AML-193 (cell line): ENCODE measurements around the gene DOCK4.
A peak's percentile ranks its signal among the peaks of the same experiment; 100 is the strongest.
"Not testable (repeated sequence)": the region's sequence is repeated elsewhere in the genome, so short reads cannot be mapped to it uniquely, and the experiment has no call there.

ENCODE experiments used
- DNase-seq, 2 experiments: peaks; one replicate each; lab custom pipeline; 2025; lab: John Stamatoyannopoulos, UW

DOCK4 gene

DNA sequence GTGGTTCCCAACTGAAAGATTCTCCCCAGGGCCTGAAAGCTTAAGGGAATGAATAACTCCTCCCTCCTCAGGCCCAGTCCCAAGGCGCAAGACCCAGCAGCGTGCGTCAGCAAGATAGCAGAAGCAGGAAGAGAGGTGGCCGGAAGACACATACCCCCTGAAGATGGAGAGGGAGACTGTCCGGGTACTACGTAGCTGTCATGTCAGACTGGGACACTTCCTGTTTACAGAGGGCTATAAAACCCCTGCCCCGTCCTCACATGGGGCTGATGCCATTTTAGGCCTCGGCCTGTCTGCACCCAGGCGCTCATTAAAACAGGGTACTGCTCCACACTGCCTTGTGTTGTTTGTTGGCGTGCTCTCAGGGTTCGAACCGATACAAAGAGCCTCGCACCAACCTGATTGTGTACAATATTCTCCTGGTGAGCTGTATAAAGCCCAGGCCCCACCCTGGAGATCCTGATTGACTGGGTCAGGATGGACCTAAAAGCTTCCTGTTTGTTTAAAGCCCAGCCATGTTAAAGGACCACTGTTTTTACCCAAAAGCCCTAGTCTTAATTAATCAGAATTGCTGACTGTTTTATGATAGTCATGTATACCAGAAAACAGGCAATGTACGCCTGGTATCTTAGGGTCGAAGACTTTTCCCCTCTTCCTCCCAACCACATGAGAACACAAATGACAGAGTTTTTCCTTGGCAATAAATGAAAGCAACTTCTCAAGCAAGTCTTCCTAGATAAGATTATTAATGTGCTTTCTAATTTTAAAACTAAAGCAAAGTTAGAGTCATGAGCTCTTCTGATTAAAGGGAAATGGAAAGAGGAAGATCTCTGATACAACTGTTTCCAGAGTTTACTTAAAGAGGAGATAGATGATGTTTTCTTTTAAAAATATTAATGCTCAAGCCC is 251.5 kb downstream of the DOCK4 start:
- DNase-seq, result no peak

- no peak for DNase-seq
These were observed 252.1 kb downstream of the DOCK4 start for GRCh38 chr7:111954056-111954455.

DNA sequence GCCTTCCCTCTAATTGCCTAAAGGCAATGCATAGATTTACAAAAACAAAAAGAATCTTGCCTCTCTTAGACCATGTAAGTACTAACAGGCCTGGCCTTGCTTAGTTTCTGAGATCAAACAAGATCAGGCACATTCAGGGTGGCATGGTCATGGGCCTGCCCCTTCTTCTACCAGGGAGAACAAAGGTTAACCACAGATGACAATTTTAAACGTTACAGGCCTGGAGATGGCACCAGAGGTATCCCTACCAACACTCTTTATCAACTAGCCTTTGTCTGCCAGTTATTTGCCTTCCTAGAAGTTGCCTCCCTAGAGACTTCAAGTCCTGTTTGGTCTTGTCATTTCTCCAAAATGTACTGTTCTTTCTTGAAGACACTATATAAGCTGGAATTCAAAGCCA is 252.6 kb downstream of the DOCK4 start:
- peak; percentile 49 to 51 for DNase-seq

DNA sequence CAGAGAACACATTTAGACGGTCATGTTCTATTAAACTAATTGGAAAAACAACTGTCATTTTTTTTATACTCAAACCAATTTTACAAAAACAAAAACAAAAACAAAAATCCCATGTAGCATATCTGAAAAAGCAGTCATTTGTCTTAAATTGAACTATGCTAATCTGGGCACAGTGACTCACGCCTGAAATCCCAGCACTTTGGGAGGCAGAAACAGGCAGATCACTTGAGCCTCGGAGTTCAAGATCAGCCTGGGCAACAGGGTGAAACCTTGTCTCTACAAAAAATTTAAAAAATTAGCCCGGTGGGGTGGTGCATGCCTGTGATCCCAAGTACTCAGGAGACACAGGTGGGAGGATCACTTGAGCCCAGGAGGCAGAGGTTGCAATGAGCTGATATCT is 253.4 kb downstream of the DOCK4 start:
- DNase-seq, result no peak

DNA sequence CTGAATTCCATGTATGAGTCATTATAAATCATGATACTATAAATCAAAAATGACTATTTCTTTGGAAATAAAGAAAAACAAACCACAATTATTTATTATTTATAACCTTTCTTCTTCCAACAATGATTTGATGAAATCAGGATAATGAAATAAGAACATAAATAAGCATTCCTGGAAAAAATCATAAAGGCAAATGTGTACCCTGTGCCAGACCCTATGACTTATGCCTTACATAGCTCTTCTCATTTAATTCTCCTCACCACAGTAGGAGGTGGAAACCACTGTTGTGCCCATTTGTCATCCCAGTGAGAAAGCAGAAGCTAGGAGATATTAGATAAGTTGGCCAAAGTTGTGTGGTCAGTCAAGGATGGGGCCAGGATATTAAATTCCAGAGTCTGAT is 255.1 kb downstream of the DOCK4 start:
- DNase-seq, result no peak

DNA sequence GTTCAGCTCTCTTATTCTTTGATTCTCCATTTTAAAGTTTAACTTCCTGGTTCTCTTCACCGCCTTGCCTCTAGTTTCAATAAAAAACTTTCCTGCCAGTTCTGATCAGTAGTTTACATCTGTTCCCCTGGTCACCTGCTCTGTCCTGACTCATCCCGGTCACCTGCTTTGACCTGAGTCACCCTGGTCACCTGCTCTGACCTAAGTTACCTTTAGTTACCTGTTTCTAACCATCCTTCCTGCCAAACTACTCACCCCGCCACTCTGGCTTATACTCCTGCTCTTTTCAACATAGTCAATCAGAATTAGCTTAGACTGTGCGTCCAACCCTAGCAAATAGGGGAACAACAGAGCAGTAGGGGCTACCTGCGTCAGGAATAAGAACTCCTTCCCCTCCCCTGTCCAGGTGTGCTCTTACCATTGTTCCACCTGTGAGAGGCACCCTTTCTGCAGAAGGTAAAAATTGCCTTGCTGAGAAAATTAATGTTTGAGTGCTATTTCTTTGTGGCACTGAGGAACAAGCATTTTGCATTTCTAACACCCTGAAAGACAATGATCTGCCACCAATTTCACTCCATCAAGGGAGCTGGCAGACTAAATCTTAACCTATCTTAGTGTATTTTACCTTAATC is 263.6 kb downstream of the DOCK4 start:
- no peak for DNase-seq

DNA sequence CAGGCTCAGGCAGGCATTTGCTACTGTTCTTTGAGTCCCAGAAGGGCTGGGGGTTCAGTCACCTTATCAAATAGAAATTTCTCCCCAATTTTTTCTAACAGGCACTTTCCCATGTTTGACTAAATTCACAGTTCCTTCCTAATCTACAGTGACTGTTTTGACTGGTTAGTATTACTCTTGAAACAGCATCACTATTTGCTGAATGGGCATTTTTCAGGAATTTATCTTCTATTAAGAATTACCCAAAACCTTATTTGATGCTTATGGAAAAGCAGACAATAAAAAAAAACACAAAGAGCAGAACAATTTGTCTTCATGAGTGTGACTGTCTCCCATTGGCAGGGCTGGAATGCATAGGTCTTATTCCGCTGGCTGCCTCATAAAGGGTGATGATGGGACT is 269.0 kb downstream of the DOCK4 start:
- DNase-seq, result no peak

- no peak for DNase-seq
These were observed 272.6 kb downstream of the DOCK4 start for GRCh38 chr7:111933609-111934008.

- no peak for DNase-seq
These were observed 274.2 kb downstream of the DOCK4 start for GRCh38 chr7:111931958-111932357.

DNA sequence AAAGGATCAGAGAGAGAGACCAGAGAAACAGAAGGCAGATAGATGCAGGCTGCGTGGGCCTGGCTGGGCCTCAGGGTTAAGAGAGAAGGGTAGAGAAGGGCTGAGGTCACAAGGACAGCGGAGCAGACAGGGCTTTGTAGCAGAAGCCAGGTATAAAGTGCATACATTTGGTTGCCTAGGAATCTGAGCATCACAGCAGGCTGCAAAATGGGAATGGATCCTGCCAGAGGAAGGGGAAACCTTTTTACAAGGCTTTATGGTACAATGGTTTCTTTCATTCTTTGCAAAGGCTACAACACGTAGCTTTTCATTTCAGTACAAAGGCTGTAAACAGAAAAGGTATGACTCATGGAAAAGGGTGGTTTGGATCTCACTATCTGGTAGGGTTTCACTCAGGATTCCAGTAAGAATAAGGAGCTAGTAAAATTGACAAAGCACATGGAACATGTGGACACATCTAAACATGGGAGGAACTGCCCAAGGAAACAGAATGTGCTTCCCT is 275.1 kb downstream of the DOCK4 start:
- no peak for DNase-seq

DNA sequence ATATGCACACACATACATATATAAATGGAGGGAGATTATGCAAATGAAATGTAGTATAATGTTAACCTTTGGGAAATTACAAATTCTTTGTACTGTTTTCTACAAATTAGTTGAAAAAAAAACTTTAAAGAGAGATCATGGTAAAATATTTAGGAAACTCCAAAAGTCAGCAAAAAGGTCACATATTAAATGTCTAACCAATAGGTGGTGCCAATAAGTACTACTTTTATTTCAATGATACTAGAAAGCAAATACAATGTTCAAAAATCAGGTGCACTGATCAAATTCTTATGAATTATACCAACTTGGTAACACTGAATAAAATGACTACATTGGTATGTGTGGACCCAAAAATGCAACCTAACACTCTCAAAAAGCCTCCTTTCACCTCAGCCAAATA is 276.9 kb downstream of the DOCK4 start:
- DNase-seq, result peak in 1 of 2 experiments; percentile 6

- DNase-seq, result no peak
These were observed 278.7 kb downstream of the DOCK4 start for GRCh38 chr7:111927353-111928019.

DNA sequence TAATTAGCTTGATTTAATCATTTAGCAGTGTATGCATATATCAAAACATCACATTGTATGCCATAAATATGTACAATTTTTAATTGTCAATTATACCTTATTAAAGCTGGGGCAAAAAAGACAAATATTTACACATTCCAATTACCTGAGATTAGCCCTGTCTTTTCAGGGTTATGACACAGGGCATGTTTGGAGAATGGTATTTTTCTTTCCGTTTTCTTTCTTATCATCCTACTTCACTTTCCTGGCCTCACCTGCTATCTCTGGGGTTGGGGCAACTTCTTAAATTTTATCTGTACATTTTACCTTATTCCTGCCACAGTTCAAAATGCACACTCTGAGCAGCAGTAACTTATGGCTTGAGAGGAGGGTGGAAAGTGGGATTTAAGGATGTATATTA is 285.9 kb downstream of the DOCK4 start:
- DNase-seq, result no peak

- no peak for DNase-seq
These were observed 286.5 kb downstream of the DOCK4 start for GRCh38 chr7:111919631-111920179.

DNA sequence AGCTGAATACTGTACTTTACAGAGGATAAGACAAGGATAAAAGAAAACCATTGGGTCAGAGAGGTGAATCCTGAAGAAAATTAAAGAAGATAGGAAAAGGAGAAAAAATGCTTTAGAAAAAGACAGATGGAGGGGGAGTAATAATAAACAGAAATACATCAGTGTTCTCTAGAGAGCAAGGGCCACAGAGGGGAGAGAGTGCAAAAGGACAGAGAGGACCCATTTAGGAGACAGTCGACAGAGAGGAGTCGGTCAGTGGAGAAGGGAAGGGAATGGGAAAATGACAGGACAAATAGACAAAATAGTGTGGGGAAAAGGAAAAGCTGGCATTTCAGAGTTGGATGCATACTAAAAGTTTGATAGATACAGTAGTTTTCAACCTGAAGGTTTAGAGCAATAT is 287.0 kb downstream of the DOCK4 start:
- no peak for DNase-seq

DNA sequence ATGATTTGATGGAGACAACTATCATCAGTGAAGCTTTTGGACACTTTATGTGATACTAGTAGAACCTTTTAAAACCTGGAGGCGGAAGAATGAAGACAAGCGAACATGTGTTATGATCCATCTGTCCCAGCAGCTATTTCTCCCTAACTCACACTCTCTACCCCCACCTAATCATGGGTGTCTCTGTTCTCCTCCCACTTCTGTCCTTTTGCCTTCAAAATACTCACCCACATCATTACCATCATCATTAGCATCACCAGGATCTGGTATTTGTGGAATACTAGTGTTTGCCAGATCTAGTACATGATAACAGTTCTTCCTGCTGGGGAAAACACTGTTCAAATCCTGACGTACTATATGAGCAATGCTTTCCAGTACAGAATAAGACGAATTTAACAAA is 287.7 kb downstream of the DOCK4 start:
- DNase-seq, result no peak

GRCh38 chr7:111917404-111917803 is 288.8 kb downstream of the DOCK4 start:
- DNase-seq, result not testable (repeated sequence)

DNA sequence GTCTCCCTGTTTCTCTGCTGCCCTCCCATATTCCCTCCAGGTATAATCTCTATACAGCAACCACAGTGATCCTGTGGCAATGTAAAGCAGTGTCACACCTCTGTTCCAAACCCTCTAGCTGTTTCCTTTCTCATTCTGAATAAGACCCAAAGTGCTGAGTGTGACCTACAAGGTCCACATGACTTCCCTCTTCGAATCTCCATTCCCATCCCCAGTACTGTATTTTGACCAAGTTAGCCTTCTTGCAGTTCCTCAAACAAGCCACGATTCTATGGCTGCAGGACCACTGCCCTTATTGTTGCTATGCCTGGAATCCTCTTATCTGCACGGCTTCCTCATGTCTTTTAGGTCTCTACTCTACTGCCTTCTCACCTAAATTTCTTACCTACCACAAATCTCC is 291.9 kb downstream of the DOCK4 start:
- DNase-seq, result no peak

DNA sequence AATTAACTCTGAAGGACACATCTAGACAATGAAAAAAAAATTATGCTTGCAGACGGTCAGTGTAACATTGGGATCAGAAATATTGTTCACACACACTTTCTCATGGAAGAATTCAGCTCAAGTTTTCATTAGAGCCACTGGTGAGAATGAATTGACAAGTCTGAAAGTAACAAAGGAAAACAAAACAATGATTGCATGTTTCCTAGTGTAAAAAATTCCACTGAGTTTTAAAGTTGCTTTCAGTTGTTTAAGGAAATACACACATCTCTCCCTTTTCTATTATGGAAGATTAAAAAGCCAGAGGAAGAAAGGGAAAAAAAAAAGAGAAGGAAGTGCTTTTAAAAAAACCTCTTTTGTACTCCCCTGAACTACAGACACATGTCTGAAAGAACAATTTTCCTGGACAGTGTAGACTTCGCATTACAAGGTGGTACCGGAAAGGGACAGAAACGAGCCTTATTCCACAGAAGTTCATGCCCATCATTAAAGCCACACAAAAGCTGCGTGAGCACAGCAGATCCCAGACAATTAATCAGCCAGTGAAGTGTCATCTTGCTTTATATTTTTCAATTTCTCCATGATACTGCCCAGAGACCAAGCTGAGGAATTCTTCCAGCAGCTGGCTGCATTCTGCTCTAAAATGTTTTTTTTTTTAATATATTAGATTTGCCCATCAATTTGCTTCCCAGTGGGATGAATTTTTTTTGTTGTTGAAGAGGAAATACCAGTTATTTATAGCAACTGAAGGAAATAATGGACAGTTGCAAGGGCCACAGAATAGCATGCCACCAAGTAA is 294.8 kb downstream of the DOCK4 start:
- DNase-seq, result no peak

- no peak for DNase-seq
These were observed 295.5 kb downstream of the DOCK4 start for GRCh38 chr7:111910656-111911055.

DNA sequence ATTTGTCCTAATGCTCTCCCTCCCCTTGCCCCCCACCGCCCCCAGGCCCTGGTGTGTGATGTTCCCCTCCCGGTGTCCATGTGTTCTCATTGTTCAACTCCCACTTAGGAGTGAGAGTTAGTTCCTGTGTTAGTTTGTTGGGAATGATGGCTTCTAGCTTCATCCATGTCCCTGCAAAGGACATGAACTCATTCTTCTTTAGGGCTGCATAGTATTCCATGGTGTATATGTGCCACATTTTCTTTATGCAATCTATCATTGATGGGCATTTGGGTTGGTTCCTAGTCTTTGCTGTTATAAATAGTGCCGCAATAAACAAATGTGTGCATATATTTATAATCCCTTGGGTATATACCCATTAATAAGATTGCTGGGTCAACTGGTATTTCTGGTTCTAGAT is 297.5 kb downstream of the DOCK4 start:
- DNase-seq, result not testable (repeated sequence)

DNA sequence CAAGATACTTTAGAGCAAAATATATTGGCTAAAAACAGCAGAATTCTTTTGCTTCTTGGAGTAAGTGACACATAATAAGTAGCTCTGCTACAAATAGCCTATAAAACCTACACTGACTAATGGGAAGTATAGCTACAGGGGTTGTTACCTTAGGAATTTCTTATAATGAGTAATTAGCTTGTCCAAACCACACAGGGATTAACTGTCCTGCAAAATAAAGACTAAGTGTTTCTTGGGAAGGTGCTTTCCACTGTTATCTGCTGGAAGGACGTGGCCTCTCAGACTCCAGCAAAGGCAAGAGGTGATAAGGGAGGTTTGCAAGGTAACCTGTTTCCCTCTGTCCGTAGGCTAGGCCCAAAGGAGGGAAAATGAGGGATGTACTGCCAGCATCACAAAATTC is 302.4 kb downstream of the DOCK4 start:
- DNase-seq, result no peak
